IPS DF 4.7 (cell line): ENCODE measurements around the gene IL18R1.

ENCODE experiments used
- DNase-seq: peaks from one replicate; pipeline ENCODE4 v3.0.0-alpha.2; 2013; ENCODE audit warnings: low spot score; ENCODE audit errors: extremely low read depth

IL18R1 gene

DNA sequence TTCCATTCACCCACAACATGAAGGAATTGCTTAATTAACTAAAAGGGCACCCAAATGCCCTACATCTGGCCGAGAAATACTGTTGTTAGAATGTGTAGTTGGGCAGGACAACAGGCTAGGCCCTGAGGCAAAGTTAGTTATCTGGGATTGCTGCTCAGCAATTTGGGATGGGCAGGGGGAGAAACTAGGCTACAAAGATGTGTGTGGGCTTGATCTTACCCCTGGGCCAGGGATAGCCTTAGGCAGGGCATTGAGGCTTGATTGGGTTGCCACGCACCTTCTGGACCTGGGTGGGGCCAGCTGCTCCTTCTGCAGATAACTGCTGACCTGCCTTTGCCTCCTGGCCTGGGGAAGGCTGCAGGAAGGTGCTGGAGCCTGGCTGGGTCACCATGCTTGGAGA, 76.8 kb downstream of the IL18R1 start:
- DNase-seq = no peak

DNA sequence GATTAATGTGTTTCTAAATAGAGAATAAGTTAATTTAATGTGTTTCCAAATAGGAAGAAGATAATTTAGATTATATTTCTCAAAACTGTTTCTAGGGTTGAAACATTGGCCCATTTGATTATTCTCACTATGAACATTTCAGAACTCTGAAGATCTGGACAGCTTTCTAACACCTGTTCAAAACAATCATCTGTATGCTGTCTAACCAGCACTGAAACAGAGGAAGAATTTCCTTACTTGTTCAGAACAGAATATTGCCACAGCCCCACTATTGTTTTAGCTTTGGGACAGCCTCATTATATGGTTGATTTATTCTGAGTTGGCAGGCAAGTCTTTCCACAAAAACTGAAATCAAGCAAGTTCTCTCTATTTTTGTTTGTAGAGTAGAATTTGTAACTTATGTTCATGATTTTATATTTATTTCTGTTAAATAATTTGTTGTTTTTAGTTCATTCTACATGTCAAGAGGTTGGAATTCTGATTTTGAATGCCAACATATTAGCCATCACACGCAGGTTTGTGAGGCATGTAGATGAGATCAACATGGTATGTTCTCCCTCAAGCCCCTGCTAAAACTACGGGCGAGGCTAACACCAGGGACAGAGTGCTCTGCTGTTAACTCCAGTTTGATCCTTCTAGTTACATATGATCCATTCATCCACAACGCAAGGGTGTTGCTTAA, 78.5 kb downstream of the IL18R1 start:
- DNase-seq = no peak

DNA sequence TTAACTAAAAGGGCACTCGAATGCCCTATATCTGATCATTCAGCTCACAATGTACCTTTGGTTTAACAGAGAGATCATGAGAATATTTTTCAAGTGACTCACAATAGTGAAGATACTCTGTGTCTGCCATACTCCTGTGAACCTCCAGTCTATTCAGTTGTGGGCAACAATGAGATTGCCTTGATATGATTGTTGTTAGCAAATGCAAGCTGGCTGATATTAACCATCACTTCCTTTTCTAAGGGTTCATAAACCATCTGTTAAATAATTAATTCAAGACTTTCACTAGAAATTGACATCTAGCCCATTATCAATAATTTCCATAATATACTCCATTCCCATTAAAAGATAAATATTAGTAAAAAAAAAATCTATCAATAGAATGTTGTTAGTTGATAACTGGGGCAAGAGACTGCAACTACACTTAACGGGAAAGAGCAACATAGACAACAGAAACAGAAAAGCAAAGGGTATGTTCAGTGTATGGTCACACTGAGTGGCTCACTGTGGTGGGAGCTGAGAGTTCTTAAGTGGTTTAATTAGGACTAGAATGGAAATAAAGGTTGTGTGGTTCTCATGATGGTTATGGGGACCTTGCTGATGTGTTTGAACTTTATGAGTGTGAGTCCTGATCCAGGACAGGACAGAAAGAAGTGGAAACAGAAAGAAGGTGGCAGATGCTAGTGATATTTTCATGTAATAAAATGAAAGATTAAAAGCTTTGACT, 79.2 kb downstream of the IL18R1 start:
- DNase-seq = no peak

DNA sequence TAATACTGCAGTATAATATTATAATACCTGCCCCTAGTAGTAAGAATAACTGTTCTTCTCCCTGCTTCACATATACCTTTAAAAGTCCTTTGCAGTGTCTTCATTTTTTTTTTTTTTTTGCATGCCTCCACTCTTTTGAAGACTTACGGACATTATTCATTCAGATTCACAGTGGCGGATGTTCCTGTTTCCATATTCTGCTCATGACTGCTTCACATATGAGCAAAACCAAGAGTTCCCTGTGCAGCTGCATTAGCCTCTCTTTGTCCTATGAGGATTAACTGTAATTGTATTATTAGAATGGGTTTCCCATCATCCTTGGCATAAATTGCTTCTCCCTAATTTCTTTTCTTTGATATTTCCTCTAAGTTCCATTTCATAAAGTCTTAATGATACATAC, 80.1 kb downstream of the IL18R1 start:
- no peak for DNase-seq

DNA sequence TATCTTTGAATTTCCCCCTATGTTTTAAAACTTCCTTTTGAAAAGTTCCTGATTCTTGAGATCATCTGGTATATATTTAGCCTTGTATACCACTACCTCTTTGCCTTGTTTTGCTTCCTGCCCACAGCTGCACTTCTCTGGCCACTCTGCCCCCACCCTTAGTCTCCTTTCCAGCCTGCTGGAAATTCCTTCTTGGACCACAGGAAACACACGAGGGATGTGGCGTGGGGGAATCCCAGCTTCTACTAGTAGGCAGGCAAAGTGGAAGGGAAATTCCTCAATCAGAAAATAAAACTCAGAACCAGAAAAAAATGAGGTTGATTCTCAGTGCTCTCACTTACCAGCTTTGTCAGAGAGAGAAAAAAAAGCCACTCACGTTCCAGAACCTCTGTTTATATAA, 80.7 kb downstream of the IL18R1 start:
- DNase-seq = no peak

DNA sequence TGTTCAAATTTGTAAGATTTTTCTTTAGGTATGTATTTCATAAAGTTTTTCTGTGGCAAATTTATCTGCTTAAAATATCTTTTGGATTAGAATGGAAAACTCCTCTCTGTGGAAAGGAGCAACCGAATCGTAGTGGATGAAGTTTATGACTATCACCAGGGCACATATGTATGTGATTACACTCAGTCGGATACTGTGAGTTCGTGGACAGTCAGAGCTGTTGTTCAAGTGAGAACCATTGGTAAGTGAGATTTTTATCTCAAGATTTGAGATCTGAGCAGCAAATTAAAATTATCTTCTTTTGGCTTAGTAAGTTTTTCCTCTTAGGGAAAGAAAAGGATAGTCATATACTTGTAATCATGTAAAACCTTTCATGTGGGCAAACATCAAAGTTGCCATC, 81.5 kb downstream of the IL18R1 start:
- DNase-seq = no peak

DNA sequence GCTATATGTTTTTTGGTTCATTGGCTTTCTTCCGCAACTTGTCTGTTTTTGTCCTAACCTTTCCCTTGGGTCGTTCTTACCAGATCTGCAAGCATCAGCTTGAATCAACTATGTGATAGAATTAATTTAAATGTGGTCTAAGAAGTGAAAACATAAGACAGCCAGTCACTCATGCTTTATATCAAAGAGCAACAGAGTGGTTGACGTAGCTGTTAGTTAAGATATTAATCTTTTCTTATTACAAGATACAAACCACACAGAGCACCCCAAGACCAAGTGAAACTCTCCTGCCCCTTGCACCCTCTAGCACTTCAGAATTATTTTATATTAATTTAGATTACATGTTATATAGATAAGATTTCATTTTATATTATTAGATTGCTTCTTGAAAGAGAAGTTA, 82.5 kb downstream of the IL18R1 start:
- DNase-seq = no peak

DNA sequence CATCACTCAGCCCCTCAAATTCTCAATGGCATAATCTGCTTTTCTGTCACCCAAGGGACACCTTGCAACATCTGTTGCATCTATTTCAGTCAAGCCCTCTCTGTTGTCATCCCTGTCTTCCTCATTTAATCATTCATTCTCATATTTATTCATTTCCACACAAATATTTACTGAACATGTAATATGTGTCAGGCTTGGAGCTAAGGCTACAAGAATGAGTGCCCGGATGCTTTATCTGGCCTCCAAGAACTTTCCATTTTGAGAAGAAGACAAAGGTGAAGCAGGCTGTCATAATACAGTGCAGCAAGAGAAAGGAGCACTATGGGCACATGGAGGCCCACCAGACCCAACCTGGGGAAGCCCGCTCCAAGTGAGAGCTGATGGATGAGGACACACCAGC, 83.0 kb downstream of the IL18R1 start:
- DNase-seq = no peak

DNA sequence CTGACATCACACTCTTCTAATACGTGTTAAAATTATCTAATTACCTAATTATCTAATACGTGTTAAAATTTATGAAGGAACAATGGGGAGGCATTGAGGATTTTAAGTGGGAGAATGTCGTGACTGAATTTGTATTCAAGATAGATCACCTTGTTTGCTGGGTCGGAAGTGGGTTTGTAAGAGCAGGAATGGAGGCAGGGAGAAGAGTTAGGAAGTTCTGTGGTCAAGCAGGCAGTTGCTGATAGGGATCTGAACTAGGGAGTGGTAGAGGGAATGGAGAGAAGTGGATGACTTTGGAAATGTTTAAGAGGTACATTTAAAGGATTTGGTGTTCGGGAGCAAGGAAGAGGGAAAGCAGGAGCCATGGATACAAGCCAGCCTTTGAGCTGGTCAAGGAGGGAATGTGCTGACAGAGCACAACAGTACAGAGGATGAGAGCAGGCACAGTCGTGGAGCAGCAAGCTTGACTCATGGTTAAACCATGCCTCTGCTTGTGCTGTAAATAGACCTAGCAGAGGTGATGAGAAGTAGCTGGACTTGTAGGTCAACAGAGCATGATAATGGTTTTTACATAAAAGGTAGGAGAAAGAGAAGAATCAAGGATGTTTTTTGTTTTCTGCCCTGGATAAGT, 83.6 kb downstream of the IL18R1 start:
- no peak for DNase-seq

DNA sequence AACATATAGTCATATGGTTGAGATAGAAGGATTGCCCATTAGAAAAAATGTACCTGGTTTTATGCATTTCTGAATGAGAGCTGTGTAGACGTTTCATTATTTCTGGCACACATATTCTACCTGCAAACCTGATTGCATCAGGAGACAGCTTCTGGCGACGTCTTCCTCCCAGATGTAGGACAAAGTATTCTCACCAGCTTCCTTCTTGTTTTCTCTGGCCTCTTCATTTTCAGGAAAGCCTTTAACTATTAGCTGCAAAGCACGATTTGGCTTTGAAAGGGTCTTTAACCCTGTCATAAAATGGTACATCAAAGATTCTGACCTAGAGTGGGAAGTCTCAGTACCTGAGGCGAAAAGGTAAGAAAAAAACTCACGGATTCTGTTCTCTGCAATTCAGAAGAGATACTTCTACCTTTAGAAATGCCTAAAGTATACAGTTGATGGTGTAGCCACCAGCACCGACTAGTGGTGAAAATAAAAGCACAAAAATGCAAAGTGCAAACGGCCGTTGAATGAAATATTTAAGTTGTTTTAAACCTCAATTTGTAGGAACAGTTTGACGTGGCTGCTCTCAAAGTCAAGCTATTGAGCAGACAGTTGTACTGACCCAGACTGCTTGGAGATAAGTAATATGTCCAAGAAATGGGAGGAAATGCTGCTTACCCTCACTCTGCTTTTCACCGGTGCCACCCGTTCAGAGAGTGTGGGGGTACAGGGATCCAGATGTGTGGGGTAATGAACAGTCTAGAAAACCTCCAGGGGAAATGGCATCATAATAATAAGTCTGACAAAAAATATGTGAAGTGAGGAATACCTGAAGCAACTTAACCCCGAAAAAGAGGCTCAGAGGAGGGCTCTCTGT, 87.6 kb downstream of the IL18R1 start:
- DNase-seq = no peak

DNA sequence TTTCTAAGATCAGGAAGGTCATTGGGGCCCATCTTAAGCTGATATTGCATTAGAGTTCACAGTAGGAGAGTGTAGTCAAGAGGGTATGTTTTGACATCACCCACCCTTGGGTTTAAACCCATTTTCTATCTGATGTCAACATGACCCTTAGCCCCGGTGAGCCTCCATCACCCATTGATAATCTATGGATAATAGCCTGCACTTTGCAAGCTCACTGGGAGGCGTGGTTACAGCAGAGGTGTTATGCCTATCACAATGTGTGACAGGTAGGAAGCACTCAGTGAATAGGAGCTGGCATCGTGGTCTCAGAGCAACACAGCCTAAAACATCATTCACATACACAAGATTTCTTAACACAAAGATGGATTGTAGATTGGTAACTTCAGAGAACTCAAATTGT, 88.6 kb downstream of the IL18R1 start:
- no peak for DNase-seq

DNA sequence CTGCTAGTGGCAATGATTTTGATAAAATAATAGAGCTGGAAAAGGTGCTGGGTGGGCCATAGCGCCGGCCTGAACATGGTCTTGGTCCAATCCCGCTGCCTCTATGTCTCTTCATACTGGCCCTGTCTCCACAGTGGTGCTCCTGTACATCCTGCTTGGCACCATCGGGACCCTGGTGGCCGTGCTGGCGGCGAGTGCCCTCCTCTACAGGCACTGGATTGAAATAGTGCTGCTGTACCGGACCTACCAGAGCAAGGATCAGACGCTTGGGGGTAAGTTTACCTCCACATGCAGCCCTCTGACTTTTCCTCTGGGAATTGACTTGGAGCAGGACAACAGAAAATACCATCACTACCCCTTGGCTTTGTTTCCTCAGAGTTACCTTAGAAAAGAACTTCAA, 91.3 kb downstream of the IL18R1 start:
- DNase-seq = no peak
